A549 (cell line): ENCODE data around the gene ESRRB.

Experiments used
- CEBPB ChIP-seq, 2 experiments: fragments of >200 bp in 1 of 2; sonication (Bioruptor Twin) in 1 of 2; formaldehyde crosslinking in 1 of 2; IDR thresholded peaks; 2 replicates each; pipeline ENCODE4 v1.6.1; 2012 to 2016
- CTCF ChIP-seq: fragments of >200 bp; sonication (Bioruptor Twin); formaldehyde crosslinking; IDR thresholded peaks from 3 replicates; pipeline ENCODE4 v1.5.1; 2016
- JUN ChIP-seq, 2 experiments: fragments of >200 bp; sonication (Bioruptor Twin); formaldehyde crosslinking; IDR thresholded peaks; 2 replicates in 1 of 2; 3 replicates in 1 of 2; pipeline ENCODE4 v1.6.1; 2016 to 2017

- TF ChIP-seq JUN (IDR thresholded peaks at IDR 0.05): no peak
- TF ChIP-seq CTCF: no peak
- no peak for TF ChIP-seq CEBPB (IDR thresholded peaks at IDR 0.05)
These were observed 70.5 kb downstream of the ESRRB start for GRCh38 chr14:76446486-76446885.
